ENCODE results near the gene MAPK4.

MAPK4 gene

DNA sequence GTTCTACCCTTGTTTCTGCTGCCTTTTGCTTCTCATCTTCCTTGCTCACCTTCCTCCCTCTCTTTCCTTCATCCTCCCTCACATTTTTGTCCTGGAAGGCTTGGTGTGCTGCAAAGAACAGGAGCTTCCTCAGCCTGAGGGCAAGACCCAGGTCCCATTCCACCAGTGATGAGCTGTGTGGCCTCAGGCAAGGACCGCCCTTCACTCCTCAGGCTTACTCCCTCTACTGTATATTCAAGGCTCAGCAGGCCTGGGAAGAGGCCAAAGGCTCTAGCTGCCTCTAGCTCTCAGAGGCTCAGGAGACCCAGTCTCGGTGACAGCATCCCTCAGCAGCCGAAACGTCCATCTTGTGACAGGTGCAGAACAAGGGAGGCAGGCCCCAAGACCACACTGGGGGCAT is 162.4 kb downstream of the MAPK4 start:
- no peak for DNase-seq
- Histone ChIP-seq H3K27ac (ENCODE audit: insufficient read depth, low read length, poor library complexity, severe bottlenecking) (no peak overlapping the region), H3K4me1 (ENCODE audit: control insufficient read depth, insufficient read depth, low read length, poor library complexity, severe bottlenecking) (no peaks in the 10 kb centered on the region), H3K36me3 (ENCODE audit: control insufficient read depth, insufficient read depth, low read length) (no peaks in the 10 kb centered on the region), H3K27me3 (replicated peaks; ENCODE audit: control insufficient read depth, insufficient read depth, low read length, poor library complexity, severe bottlenecking) (no peaks in the 10 kb centered on the region), H3K4me3 (ENCODE audit: insufficient read depth, low read depth, low read length, poor library complexity, severe bottlenecking) (no peak overlapping the region), H3K9me3 (ENCODE audit: control insufficient read depth, low read length) (no peaks in the 10 kb centered on the region)

DNA sequence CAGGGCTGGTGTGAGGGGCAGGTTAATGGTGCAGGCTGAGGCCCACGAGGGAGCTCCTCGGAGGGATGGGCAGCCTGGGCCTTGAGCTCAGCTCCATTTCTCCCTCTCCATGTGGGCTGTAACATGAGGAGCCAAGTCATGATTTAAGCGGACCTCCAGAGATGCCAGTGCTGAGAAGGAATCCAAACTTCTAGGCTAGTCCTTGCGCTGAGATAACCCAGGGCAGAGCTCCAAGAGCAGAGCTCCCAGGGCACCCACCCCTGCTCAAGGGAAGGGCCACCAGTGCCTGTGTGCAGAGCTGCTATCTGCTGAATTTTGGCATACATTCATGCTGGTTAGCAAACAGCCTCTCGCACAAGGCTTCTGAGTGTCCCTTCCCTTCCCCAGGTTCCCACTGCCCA is 164.9 kb downstream of the MAPK4 start:
- no peak for DNase-seq
- H3K4me1 ChIP-seq (ENCODE audit: control insufficient read depth, insufficient read depth, low read length, poor library complexity, severe bottlenecking), result no peaks in the 10 kb centered on the region
- no peaks in the 10 kb centered on the region for H3K9me3 ChIP-seq (ENCODE audit: control insufficient read depth, low read length)
- no peak overlapping the region for H3K27ac ChIP-seq (ENCODE audit: insufficient read depth, low read length, poor library complexity, severe bottlenecking)
- no peak overlapping the region for H3K4me3 ChIP-seq (ENCODE audit: insufficient read depth, low read depth, low read length, poor library complexity, severe bottlenecking)
- no peaks in the 10 kb centered on the region for H3K36me3 ChIP-seq (ENCODE audit: control insufficient read depth, insufficient read depth, low read length)
- H3K27me3 ChIP-seq (replicated peaks; ENCODE audit: control insufficient read depth, insufficient read depth, low read length, poor library complexity, severe bottlenecking), result no peaks in the 10 kb centered on the region

DNA sequence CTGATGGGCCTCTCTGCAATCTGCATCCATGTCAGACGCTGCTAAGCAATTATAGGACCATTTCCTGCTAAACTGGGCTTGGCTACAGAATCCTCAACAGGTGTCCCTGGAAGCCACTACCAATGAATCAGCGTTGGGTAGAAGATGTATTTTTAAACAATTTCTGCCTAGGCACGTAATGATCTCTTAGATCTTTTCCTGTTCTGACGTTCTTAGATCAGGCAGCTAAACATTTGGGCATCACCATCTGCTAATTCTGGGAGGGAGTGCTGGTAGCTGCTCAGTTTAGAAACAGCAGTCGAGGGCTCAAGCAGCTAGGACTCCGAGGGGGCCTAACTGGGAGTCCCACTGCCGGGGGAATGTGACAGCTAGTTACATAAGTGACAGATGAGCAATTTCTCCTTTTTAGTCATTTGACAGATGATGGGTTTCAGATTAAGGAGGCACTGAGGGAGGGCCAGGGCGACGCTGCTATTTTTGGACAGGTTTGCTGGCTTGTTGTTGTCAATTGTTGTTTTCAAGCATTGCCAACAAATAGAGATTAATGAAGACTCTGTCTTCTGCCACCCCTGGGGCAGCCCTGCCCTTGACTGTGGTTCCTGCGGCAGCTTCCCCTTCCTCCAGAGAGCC is 167.2 kb downstream of the MAPK4 start:
- H3K4me3 ChIP-seq (ENCODE audit: insufficient read depth, low read depth, low read length, poor library complexity, severe bottlenecking), result no peak overlapping the region
- H3K27me3 ChIP-seq (replicated peaks; ENCODE audit: control insufficient read depth, insufficient read depth, low read length, poor library complexity, severe bottlenecking), result no peaks in the 10 kb centered on the region
- no peaks in the 10 kb centered on the region for H3K4me1 ChIP-seq (ENCODE audit: control insufficient read depth, insufficient read depth, low read length, poor library complexity, severe bottlenecking)
- no peaks in the 10 kb centered on the region for H3K36me3 ChIP-seq (ENCODE audit: control insufficient read depth, insufficient read depth, low read length)
- no peak overlapping the region for H3K27ac ChIP-seq (ENCODE audit: insufficient read depth, low read length, poor library complexity, severe bottlenecking)
- no peak for DNase-seq
- no peaks in the 10 kb centered on the region for H3K9me3 ChIP-seq (ENCODE audit: control insufficient read depth, low read length)

DNA sequence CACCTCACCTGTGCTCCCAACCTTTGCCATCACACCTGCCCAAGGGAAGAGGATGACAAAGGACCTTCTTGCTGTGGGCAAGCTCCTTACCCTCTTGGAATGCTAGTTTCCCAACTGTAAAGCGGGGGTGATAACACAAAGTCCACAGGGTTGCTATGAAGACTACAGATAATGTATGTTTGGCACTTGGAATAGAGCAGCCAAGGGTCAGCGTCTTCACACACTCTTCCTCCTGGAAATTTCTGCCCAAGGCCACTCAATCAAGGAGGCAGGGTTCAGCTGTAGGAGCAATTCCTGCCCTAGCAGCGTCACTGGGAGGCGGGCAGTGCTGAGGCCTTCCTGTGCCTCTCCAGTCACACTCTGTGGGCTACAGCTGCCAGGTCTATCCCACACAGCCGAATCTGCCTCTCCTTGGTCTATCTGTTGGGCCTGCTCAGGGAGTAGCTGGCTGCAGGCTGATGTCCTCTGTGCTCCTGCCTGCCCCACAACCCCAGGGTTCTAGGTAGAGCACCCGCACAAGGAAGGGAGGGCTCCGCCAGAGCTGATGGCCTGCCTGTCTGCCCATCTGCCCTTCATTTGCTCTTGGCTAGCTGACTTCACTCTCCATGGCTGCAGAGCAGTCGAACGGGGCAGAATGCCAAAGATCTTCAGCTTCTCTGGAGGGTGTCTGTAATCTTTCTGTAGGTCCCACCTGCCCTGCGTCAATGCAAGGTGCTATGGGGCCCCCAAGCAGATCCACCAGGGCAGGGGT is 168.0 kb downstream of the MAPK4 start:
- Histone ChIP-seq H3K4me3 (ENCODE audit: insufficient read depth, low read depth, low read length, poor library complexity, severe bottlenecking) (no peak overlapping the region), H3K27ac (ENCODE audit: insufficient read depth, low read length, poor library complexity, severe bottlenecking) (no peak overlapping the region), H3K36me3 (ENCODE audit: control insufficient read depth, insufficient read depth, low read length) (no peaks in the 10 kb centered on the region), H3K27me3 (replicated peaks; ENCODE audit: control insufficient read depth, insufficient read depth, low read length, poor library complexity, severe bottlenecking) (no peaks in the 10 kb centered on the region), H3K9me3 (ENCODE audit: control insufficient read depth, low read length) (no peaks in the 10 kb centered on the region), H3K4me1 (ENCODE audit: control insufficient read depth, insufficient read depth, low read length, poor library complexity, severe bottlenecking) (no peaks in the 10 kb centered on the region)
- DNase-seq, result no peak

DNA sequence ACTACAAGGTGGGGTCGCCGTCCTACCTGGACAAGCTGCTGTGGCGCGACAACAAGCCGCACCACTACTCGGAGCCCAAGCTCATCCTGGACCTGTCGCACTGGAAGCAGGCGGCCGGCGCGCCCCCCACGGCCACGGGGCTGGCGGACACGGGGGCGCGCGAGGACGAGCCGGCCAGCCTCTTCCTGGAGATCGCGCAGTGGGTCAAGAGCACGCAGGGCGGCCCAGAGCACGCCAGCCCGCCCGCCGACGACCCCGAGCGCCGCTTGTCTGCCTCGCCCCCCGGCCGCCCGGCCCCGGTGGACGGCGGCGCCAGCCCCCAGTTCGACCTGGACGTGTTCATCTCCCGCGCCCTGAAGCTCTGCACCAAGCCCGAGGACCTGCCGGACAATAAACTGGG is 169.5 kb downstream of the MAPK4 start:
- no peaks in the 10 kb centered on the region for H3K4me1 ChIP-seq (ENCODE audit: control insufficient read depth, insufficient read depth, low read length, poor library complexity, severe bottlenecking)
- no peaks in the 10 kb centered on the region for H3K36me3 ChIP-seq (ENCODE audit: control insufficient read depth, insufficient read depth, low read length)
- no peaks in the 10 kb centered on the region for H3K9me3 ChIP-seq (ENCODE audit: control insufficient read depth, low read length)
- no peak for DNase-seq
- H3K4me3 ChIP-seq (ENCODE audit: insufficient read depth, low read depth, low read length, poor library complexity, severe bottlenecking), result no peak overlapping the region
- no peaks in the 10 kb centered on the region for H3K27me3 ChIP-seq (replicated peaks; ENCODE audit: control insufficient read depth, insufficient read depth, low read length, poor library complexity, severe bottlenecking)
- no peak overlapping the region for H3K27ac ChIP-seq (ENCODE audit: insufficient read depth, low read length, poor library complexity, severe bottlenecking)

DNA sequence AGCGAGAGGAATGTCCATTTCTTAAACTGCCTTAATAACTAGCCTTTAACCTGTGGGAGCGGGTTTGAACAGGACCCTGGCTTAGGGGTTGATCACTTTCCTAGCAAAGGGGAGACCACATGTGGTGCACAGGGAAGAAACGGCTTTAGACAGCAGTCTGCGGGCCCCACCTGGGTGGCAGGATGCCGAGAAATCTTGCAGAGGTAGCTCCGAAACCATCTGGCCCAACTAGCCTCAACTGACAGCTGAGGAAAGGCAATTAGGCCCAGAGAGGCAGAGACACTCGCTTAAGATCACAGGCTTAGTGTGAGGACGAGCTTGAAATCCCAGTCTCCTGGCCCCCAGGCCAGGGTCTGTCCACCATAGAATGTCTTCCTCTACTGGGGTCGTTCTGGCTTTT is 170.1 kb downstream of the MAPK4 start:
- no peaks in the 10 kb centered on the region for H3K4me1 ChIP-seq (ENCODE audit: control insufficient read depth, insufficient read depth, low read length, poor library complexity, severe bottlenecking)
- H3K9me3 ChIP-seq (ENCODE audit: control insufficient read depth, low read length), result no peaks in the 10 kb centered on the region
- no peak overlapping the region for H3K4me3 ChIP-seq (ENCODE audit: insufficient read depth, low read depth, low read length, poor library complexity, severe bottlenecking)
- no peak overlapping the region for H3K27ac ChIP-seq (ENCODE audit: insufficient read depth, low read length, poor library complexity, severe bottlenecking)
- no peaks in the 10 kb centered on the region for H3K36me3 ChIP-seq (ENCODE audit: control insufficient read depth, insufficient read depth, low read length)
- H3K27me3 ChIP-seq (replicated peaks; ENCODE audit: control insufficient read depth, insufficient read depth, low read length, poor library complexity, severe bottlenecking), result no peaks in the 10 kb centered on the region
- DNase-seq, result no peak

DNA sequence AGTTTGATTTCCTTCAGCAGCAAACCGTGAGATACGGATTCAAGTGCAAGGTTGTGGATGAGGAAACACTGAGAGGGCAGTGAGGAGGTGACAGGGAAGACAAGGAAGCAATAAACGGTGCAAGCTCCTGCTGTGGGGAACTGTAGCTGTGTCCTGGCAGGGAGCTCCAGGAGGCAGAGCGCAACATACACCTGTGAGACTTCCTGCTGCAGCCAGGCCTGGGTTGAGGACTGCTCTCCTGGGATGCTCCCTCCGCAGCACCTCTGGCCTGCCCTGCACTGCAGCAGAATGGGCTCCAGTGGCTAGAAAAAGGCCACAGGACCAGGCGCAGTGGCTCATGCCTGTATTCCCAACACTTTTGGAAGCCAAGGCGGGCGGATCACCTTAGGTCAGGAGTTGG is 174.5 kb downstream of the MAPK4 start:
- no peak for DNase-seq
- Histone ChIP-seq H3K27me3 (replicated peaks; ENCODE audit: control insufficient read depth, insufficient read depth, low read length, poor library complexity, severe bottlenecking) (no peaks in the 10 kb centered on the region), H3K4me3 (ENCODE audit: insufficient read depth, low read depth, low read length, poor library complexity, severe bottlenecking) (no peak overlapping the region), H3K36me3 (ENCODE audit: control insufficient read depth, insufficient read depth, low read length) (no peaks in the 10 kb centered on the region), H3K9me3 (ENCODE audit: control insufficient read depth, low read length) (no peaks in the 10 kb centered on the region), H3K27ac (ENCODE audit: insufficient read depth, low read length, poor library complexity, severe bottlenecking) (no peak overlapping the region), H3K4me1 (ENCODE audit: control insufficient read depth, insufficient read depth, low read length, poor library complexity, severe bottlenecking) (no peaks in the 10 kb centered on the region)

DNA sequence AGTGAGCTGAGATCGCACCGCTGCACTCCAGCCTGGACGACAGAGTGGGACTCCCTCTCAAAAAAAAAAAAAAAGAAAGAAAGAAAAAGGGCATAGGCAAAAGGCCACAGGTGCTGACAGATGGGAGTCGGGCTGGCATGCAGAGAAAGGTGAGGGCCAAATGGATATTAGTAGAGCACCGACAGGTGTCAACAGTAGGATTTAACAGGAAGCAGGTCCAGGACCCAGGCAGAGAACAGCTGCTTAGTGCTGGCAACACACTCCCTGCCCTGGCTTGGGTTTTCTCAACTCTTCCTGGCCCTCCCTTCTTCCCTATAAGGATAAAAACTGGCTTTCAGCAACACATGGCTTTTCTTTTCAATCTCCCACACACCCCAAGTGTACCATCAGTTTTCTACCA is 175.0 kb downstream of the MAPK4 start:
- Histone ChIP-seq H3K4me1 (ENCODE audit: control insufficient read depth, insufficient read depth, low read length, poor library complexity, severe bottlenecking) (no peaks in the 10 kb centered on the region), H3K27ac (ENCODE audit: insufficient read depth, low read length, poor library complexity, severe bottlenecking) (no peak overlapping the region), H3K4me3 (ENCODE audit: insufficient read depth, low read depth, low read length, poor library complexity, severe bottlenecking) (no peak overlapping the region), H3K36me3 (ENCODE audit: control insufficient read depth, insufficient read depth, low read length) (no peaks in the 10 kb centered on the region), H3K27me3 (replicated peaks; ENCODE audit: control insufficient read depth, insufficient read depth, low read length, poor library complexity, severe bottlenecking) (no peaks in the 10 kb centered on the region), H3K9me3 (ENCODE audit: control insufficient read depth, low read length) (no peaks in the 10 kb centered on the region)
- no peak for DNase-seq

DNA sequence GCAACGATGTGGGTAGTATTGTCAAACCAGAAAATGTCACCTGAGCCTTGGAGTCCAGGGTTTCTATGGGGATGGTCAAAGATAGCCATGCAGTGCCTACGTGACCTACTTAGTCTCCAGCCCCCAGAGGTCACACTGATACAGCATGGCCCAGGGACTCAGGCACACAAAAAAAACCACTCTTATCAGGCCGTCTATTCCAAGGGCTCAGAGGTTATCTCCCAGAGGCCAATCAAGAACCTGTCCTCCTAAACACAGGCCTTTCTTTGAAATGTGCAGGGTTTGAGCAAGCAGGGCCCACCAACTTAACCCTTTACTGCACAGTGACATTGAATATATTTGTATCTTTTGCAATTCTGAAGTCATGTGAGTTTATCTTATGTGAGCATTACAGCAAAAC is 177.2 kb downstream of the MAPK4 start:
- Histone ChIP-seq H3K36me3 (ENCODE audit: control insufficient read depth, insufficient read depth, low read length) (no peaks in the 10 kb centered on the region), H3K27ac (ENCODE audit: insufficient read depth, low read length, poor library complexity, severe bottlenecking) (no peak overlapping the region), H3K27me3 (replicated peaks; ENCODE audit: control insufficient read depth, insufficient read depth, low read length, poor library complexity, severe bottlenecking) (no peaks in the 10 kb centered on the region), H3K9me3 (ENCODE audit: control insufficient read depth, low read length) (no peaks in the 10 kb centered on the region), H3K4me1 (ENCODE audit: control insufficient read depth, insufficient read depth, low read length, poor library complexity, severe bottlenecking) (no peaks in the 10 kb centered on the region), H3K4me3 (ENCODE audit: insufficient read depth, low read depth, low read length, poor library complexity, severe bottlenecking) (no peak overlapping the region)
- DNase-seq, result no peak

DNA sequence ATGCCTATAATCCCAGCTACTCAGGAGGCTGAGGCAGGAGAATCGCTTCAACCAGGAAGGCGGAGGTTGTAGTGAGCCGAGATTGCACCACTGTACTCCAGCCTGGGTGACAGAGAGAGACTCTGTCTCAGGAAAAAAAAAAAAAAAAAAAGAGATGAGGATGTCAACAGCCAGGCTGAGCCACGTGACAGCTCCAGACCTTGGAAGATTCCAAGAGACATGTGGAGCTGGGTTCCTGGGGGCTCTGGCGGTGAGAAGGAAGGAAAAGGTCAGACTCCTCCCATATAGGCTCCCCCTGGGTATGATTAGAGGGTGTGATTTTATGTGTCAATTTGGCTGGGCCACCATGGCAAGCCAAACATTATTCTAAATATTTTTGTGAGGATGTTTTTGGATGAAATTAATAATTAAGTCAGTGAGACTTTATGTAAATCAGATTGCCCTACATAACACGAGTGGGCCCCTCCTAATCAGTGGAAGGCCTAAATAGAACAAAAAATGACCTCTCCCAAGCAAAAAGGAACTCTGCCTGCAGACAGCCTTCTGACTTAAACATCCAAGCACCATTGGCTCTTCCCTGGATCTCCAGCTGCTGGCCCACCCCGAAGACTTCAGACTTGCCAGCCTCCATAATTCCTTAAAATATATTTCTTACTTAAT is 178.3 kb downstream of the MAPK4 start:
- DNase-seq, result no peak
- H3K27ac ChIP-seq (ENCODE audit: insufficient read depth, low read length, poor library complexity, severe bottlenecking), result no peak overlapping the region

More for the DNA sequence above, 178.3 kb downstream of the MAPK4 start:
- Histone ChIP-seq H3K36me3 (ENCODE audit: control insufficient read depth, insufficient read depth, low read length) (no peaks in the 10 kb centered on the region), H3K4me3 (ENCODE audit: insufficient read depth, low read depth, low read length, poor library complexity, severe bottlenecking) (no peak overlapping the region), H3K9me3 (ENCODE audit: control insufficient read depth, low read length) (no peaks in the 10 kb centered on the region), H3K27me3 (replicated peaks; ENCODE audit: control insufficient read depth, insufficient read depth, low read length, poor library complexity, severe bottlenecking) (no peaks in the 10 kb centered on the region), H3K4me1 (ENCODE audit: control insufficient read depth, insufficient read depth, low read length, poor library complexity, severe bottlenecking) (no peaks in the 10 kb centered on the region)

Measured in effector memory CD4-positive, alpha-beta T cell (primary cell).